Small intestine (tissue), 16 donors: ENCODE measurements around the gene CDK18. TPM values are rescaled to one million over a fixed set of nuclear protein-coding genes. Genes with fewer than 3 reads are reported as not detected.

ENCODE experiments used
- DNase-seq, 2 donors: peaks; one replicate each; pipeline versions ENCODE4 v3.0.0 to v3.0.0-alpha.2; 2013
- FAIRE-seq: peaks from 2 replicates; lab custom pipeline; 2012; peaks lifted over from hg19 to GRCh38; lab: Jason Lieb, UNC
- H3K27ac ChIP-seq, 3 donors: one replicate each; pipeline ENCODE4 v1.5.1; 2013; ENCODE audit warnings: low read length in 2 of 3, mild to moderate bottlenecking in 2 of 3, control low read depth in 1 of 3, inconsistent platforms in 1 of 3, low read depth in 1 of 3, moderate library complexity in 1 of 3
- H3K27me3 ChIP-seq, 3 donors: one replicate each; pipeline ENCODE4 v1.6.1; 2013; ENCODE audit warnings: low read length in 3 of 3, inconsistent platforms in 1 of 3; ENCODE audit not compliant: control insufficient read depth in 3 of 3, insufficient read depth in 3 of 3
- H3K36me3 ChIP-seq, 3 donors: one replicate each; pipeline ENCODE4 v1.6.1; 2013; ENCODE audit warnings: low read length in 3 of 3, inconsistent platforms in 1 of 3, low read depth in 1 of 3, mild to moderate bottlenecking in 1 of 3, moderate library complexity in 1 of 3; ENCODE audit not compliant: control insufficient read depth in 3 of 3, insufficient read depth in 2 of 3
- H3K4me1 ChIP-seq, 3 donors: one replicate each; pipeline ENCODE4 v1.6.1; 2013; ENCODE audit warnings: low read length in 2 of 3, inconsistent platforms in 1 of 3, low read depth in 1 of 3, mild to moderate bottlenecking in 1 of 3, moderate library complexity in 1 of 3; ENCODE audit not compliant: control insufficient read depth in 3 of 3, insufficient read depth in 2 of 3
- H3K4me3 ChIP-seq, 3 donors: one replicate each; pipeline ENCODE4 v1.5.1; 2013; ENCODE audit warnings: low read length in 3 of 3, control low read depth in 1 of 3, inconsistent platforms in 1 of 3, low read depth in 1 of 3, mild to moderate bottlenecking in 1 of 3, moderate library complexity in 1 of 3
- H3K9me3 ChIP-seq, 2 donors: one replicate each; pipeline ENCODE4 v1.6.1; 2013; ENCODE audit warnings: low read depth in 1 of 2, low read length in 1 of 2; ENCODE audit not compliant: control insufficient read depth in 2 of 2, insufficient read depth in 1 of 2
- WGBS, 3 donors: extraction: QIAGEN DNeasy Blood & Tissue Kit; methylation state at CpG; one replicate each; pipeline ENCODE4 v1.1.7; 2013; 5-methylcytosine and 5-hydroxymethylcytosine counted together
- long read RNA-seq, 10 donors: transcript quantifications; one replicate each; lab custom pipeline, GENCODE V29; 2026
- polyA plus RNA-seq, 4 donors: library from polyadenylated mRNA; stranded (reverse) in 3 of 4; unstranded in 1 of 4; fragments of 200-250 nt in 3 of 4; fragments of 120-200 nt in 1 of 4; gene quantifications; one replicate each; pipeline versions ENCODE4 v1.2.1 to v1.2.3, GENCODE V29; 2013
- donor health status: healthy with polysubstance abuse.
- donor health status: control.
- donor health status: control.
- donor health status: Bipolar disorder and iron deficiency.
- donor health status: healthy.

CDK18 gene
- polyA plus RNA-seq: 10 to 100 TPM; 32.7 to 62.4 (median 41.1) TPM
- long read RNA-seq, donor 1: 0 reads
- long read RNA-seq, donor 2, partial matches to known transcripts: 0 of 1 reads
- long read RNA-seq, donor 2, other reads (novel, unspliced or antisense): 0 of 1 reads
- long read RNA-seq, donor 3, partial matches to known transcripts: 0 of 4 reads
- long read RNA-seq, donor 3, other reads (novel, unspliced or antisense): 0 of 4 reads
- long read RNA-seq, donor 4: 0 reads
- long read RNA-seq, donor 5: 0 reads
- long read RNA-seq, donor 6, partial matches to known transcripts: 0 of 2 reads
- long read RNA-seq, donor 6, other reads (novel, unspliced or antisense): 0 of 2 reads
- long read RNA-seq, donor 7: 0 reads
- long read RNA-seq, donor 8: 0 reads
- long read RNA-seq, donor 9, partial matches to known transcripts: 0 of 3 reads
- long read RNA-seq, donor 9, other reads (novel, unspliced or antisense): 0 of 3 reads
- long read RNA-seq, donor 10, partial matches to known transcripts: 0 of 2 reads
- long read RNA-seq, donor 10, other reads (novel, unspliced or antisense): 0 of 2 reads

GRCh38 chr1:205504311-205505075 lies at the start of gene CDK18:
CDK18 (plus strand) TSS chr1:205504669; CDS start chr1:205523168, 18,499 bp downstream.
- peaks cover 0 to 15% (median 0%) of the 10 kb centered on the region in 3 donors for H3K36me3 ChIP-seq
- H3K9me3 ChIP-seq: no peaks in the 10 kb centered on the region
- 1 to 3% (median 2%) methylated on average over 39 to 41 of the region's 42 CpGs for WGBS, 3 donors
- peak within 1 kb of the TSS; percentile 62 to 71 (median 64) for H3K4me3 ChIP-seq
- H3K4me1 ChIP-seq: peaks cover 0 to 70% (median 3%) of the 10 kb centered on the region in 3 donors
- H3K27me3 ChIP-seq: no peaks in the 10 kb centered on the region
- H3K27ac ChIP-seq: peak within 1 kb of the TSS; percentile 38 to 76 (median 74)
- FAIRE-seq (no peak), DNase-seq (peak; percentile 93 to 95)

- H3K27ac ChIP-seq: no peak overlapping the region
- 32 to 51% (median 38%) methylated on average over 6 of the region's 6 CpGs for WGBS, 3 donors
- peaks cover 0 to 26% (median 7%) of the 10 kb centered on the region in 3 donors for H3K4me1 ChIP-seq
- DNase-seq: no peak
- FAIRE-seq: no peak
- H3K9me3 ChIP-seq: no peaks in the 10 kb centered on the region
- no peak overlapping the region for H3K4me3 ChIP-seq
- H3K27me3 ChIP-seq: peaks cover 8 to 67% (median 45%) of the 10 kb centered on the region in 3 donors
- H3K36me3 ChIP-seq: no peaks in the 10 kb centered on the region
Observed at GRCh38 chr1:205454903-205455335, 49.5 kb upstream of the CDK18 start.

GRCh38 chr1:205455581-205456382 lies 48.7 kb upstream of the CDK18 start, which contains the start of gene BLACAT1:
BLACAT1 (minus strand) TSS chr1:205456045.
- DNase-seq (no peak), FAIRE-seq (no peak)
- Histone ChIP-seq H3K4me3 (peak within 1 kb of the TSS in 2 of 3 donors; percentile 10 to 42), H3K4me1 (peaks cover 0 to 20% (median 7%) of the 10 kb centered on the region in 3 donors), H3K27me3 (peaks cover 8 to 70% (median 45%) of the 10 kb centered on the region in 3 donors), H3K27ac (no peak within 1 kb of the TSS), H3K9me3 (no peaks in the 10 kb centered on the region), H3K36me3 (no peaks in the 10 kb centered on the region)
- WGBS, 3 donors: 2 to 6% (median 6%) methylated on average over 51 to 53 of the region's 53 CpGs

GRCh38 chr1:205456383-205456867 lies 48.0 kb upstream of the CDK18 start:
- FAIRE-seq (no peak), DNase-seq (peak in 1 of 2 donors; percentile 36)
- Histone ChIP-seq H3K36me3 (no peaks in the 10 kb centered on the region), H3K9me3 (no peaks in the 10 kb centered on the region), H3K4me1 (peaks cover 0 to 13% (median 7%) of the 10 kb centered on the region in 3 donors), H3K27ac (no peak overlapping the region), H3K4me3 (peak overlapping the region in 2 of 3 donors; percentile 10 to 42), H3K27me3 (peaks cover 8 to 70% (median 46%) of the 10 kb centered on the region in 3 donors)
- 1 to 3% (median 1%) methylated on average over 37 to 47 of the region's 47 CpGs for WGBS, 3 donors

GRCh38 chr1:205456868-205457745 lies 47.4 kb upstream of the CDK18 start:
- WGBS, 3 donors: 1 to 3% (median 1%) methylated on average over 25 to 72 of the region's 74 CpGs
- no peak for FAIRE-seq
- Histone ChIP-seq H3K4me3 (peak overlapping the region in 1 of 3 donors; percentile 42), H3K9me3 (no peaks in the 10 kb centered on the region), H3K36me3 (no peaks in the 10 kb centered on the region), H3K27ac (no peak overlapping the region), H3K4me1 (peaks cover 0 to 12% (median 7%) of the 10 kb centered on the region in 3 donors), H3K27me3 (peaks cover 8 to 70% (median 47%) of the 10 kb centered on the region in 3 donors)
- peak in 1 of 2 donors; percentile 48 for DNase-seq

- Histone ChIP-seq H3K4me1 (peaks cover 0 to 12% (median 7%) of the 10 kb centered on the region in 3 donors), H3K27ac (no peak overlapping the region), H3K36me3 (no peaks in the 10 kb centered on the region), H3K4me3 (no peak overlapping the region), H3K9me3 (no peaks in the 10 kb centered on the region), H3K27me3 (peaks cover 8 to 67% (median 36%) of the 10 kb centered on the region in 3 donors)
- FAIRE-seq (no peak), DNase-seq (peak; percentile 45 to 71)
- 48 to 55% (median 48%) methylated on average over 6 of the region's 6 CpGs for WGBS, 3 donors
Observed at GRCh38 chr1:205458777-205459566, 45.5 kb upstream of the CDK18 start.
